Neural progenitor cell (in vitro differentiated cells): ENCODE data around the gene STAG1. TPM values are rescaled to one million over a fixed set of nuclear protein-coding genes. Genes with fewer than 3 reads are reported as not detected.
"Not testable (repeated sequence)": the region's sequence is repeated elsewhere in the genome, so short reads cannot be mapped to it uniquely, and the experiment has no call there.

ENCODE experiments used
- DNase-seq: peaks from one replicate; pipeline ENCODE4 v3.0.0-alpha.2; 2016; ENCODE audit warnings: low spot score
- H2AFZ ChIP-seq: fragments of 200-600 bp; sonication (generic); replicated peaks from 2 replicates; pipeline ENCODE4 v1.6.1; 2016; ENCODE audit warnings: antibody characterized with exemption
- H3F3A ChIP-seq: fragments of 200-600 bp; sonication (generic); 2 replicates; pipeline ENCODE4 v1.6.1; 2016; ENCODE audit warnings: antibody characterized with exemption, low read depth
- H3K27ac ChIP-seq: fragments of 200-600 bp; sonication (generic); 2 replicates; pipeline ENCODE4 v1.5.1; 2016; ENCODE audit warnings: mild to moderate bottlenecking
- H3K27me3 ChIP-seq: fragments of 200-600 bp; sonication (generic); 2 replicates; pipeline ENCODE4 v1.6.1; 2016; ENCODE audit warnings: mild to moderate bottlenecking, moderate library complexity
- H3K36me3 ChIP-seq: fragments of 200-600 bp; sonication (generic); 2 replicates; pipeline ENCODE4 v1.5.1; 2016
- H3K4me1 ChIP-seq: fragments of 200-600 bp; sonication (generic); 2 replicates; pipeline ENCODE4 v1.6.1; 2016; ENCODE audit warnings: mixed run types
- H3K4me2 ChIP-seq: fragments of 200-600 bp; sonication (generic); 2 replicates; pipeline ENCODE4 v1.6.1; 2016
- H3K4me3 ChIP-seq: fragments of 200-600 bp; sonication (generic); 2 replicates; pipeline ENCODE4 v1.5.1; 2016
- H3K79me2 ChIP-seq: fragments of 200-600 bp; sonication (generic); 2 replicates; pipeline ENCODE4 v1.6.1; 2016; ENCODE audit warnings: low read depth
- H3K9ac ChIP-seq: fragments of 200-600 bp; sonication (generic); 2 replicates; pipeline ENCODE4 v1.6.1; 2016
- H3K9me3 ChIP-seq: fragments of 200-600 bp; sonication (generic); 2 replicates; pipeline ENCODE4 v1.5.1; 2016; ENCODE audit warnings: low read depth
- H4K20me1 ChIP-seq: fragments of 200-600 bp; sonication (generic); 2 replicates; pipeline ENCODE4 v1.6.1; 2016; ENCODE audit warnings: low read depth
- H3K27ac Mint-ChIP-seq: 3 replicates; pipeline ENCODE4 v1.8.0; 2021; ENCODE audit warnings: mixed read lengths
- H3K27me3 Mint-ChIP-seq: 2 replicates; pipeline ENCODE4 v1.8.0; 2022; ENCODE audit warnings: low read depth, mild to moderate bottlenecking, inconsistent platforms, moderate library complexity, mixed read lengths; ENCODE audit not compliant: insufficient read depth
- H3K36me3 Mint-ChIP-seq: 3 replicates; pipeline ENCODE4 v1.8.0; 2021; ENCODE audit warnings: mixed read lengths
- H3K4me1 Mint-ChIP-seq: 3 replicates; pipeline ENCODE4 v1.8.0; 2021; ENCODE audit warnings: mixed read lengths
- H3K4me3 Mint-ChIP-seq: 3 replicates; pipeline ENCODE4 v1.8.0; 2021; ENCODE audit warnings: mild to moderate bottlenecking, moderate library complexity, mixed read lengths
- H3K9me3 Mint-ChIP-seq: 3 replicates; pipeline ENCODE4 v1.8.0; 2020; ENCODE audit warnings: mixed read lengths
- EZH2 ChIP-seq: fragments of 200-600 bp; sonication (generic); IDR thresholded peaks from 2 replicates; pipeline ENCODE4 v1.6.1; 2017; ENCODE audit warnings: antibody characterized with exemption, mild to moderate bottlenecking, moderate library complexity
- EZH2phosphoT487 ChIP-seq: fragments of 200-600 bp; sonication (generic); IDR thresholded peaks from 2 replicates; pipeline ENCODE4 v1.6.1; 2017; ENCODE audit warnings: antibody characterized with exemption
- total RNA-seq: library from RNA; depleted of rRNA; stranded (reverse); fragments of >200 nt; gene quantifications from 2 replicates; pipeline ENCODE4 v1.2.3, GENCODE V29; 2015; ENCODE audit warnings: low replicate concordance
- TF ChIP-seq, protein P1 (sequence below): fragments of 200-600 bp; sonication (generic); IDR thresholded peaks from 2 replicates; pipeline ENCODE4 v1.5.1; 2017; ENCODE audit warnings: antibody characterized with exemption, mild to moderate bottlenecking

STAG1 gene
- total RNA-seq, 1 donor from 2014 or later, result 38.3 TPM

DNA sequence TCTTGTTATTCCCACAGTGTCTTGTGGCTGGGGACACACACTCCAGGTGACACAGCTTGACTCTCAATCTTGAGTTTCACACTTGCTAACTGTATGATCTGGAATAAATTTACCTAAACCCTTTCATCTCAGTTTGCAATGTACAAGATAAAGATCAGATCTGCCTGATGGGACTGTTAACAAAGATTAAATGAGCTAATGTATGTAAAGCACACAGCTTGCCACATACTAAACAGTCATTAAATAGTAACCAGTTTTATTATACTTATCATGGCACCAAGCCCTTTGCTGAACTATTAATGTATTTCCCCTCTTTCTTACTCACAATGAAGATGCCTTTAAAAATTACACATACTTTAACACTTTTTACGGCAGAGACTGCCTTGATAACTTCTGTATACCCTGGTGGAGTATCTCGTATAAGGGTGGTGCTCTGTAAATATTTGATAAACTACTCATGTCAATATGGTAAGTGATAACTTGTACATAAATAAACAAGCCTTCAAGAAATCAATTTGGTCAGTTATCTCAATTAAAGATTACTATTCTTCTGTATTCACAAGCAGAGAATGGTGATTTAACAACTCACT is 184.5 kb downstream of the STAG1 start:
- H3K4me1 Mint-ChIP-seq, result no peaks in the 10 kb centered on the region
- H3K9me3 ChIP-seq, result no peaks in the 10 kb centered on the region
- no peaks in the 10 kb centered on the region for H3K27me3 ChIP-seq
- no peak overlapping the region for H2AFZ ChIP-seq
- H3K27ac Mint-ChIP-seq, result no peak overlapping the region
- H3K4me3 Mint-ChIP-seq, result no peak overlapping the region
- no peaks in the 10 kb centered on the region for H3K36me3 ChIP-seq
- H3K9me3 Mint-ChIP-seq, result no peaks in the 10 kb centered on the region
- peaks cover 6% of the 10 kb centered on the region for H3K36me3 Mint-ChIP-seq
- H3K27me3 Mint-ChIP-seq, result no peaks in the 10 kb centered on the region
- no peak overlapping the region for H3K4me3 ChIP-seq
- no peak overlapping the region for H3K4me2 ChIP-seq
- no peaks in the 10 kb centered on the region for H3K4me1 ChIP-seq
- DNase-seq, result no peak
- no peak overlapping the region for H3K9ac ChIP-seq
- no peaks in the 10 kb centered on the region for H4K20me1 ChIP-seq
- no peak overlapping the region for H3K27ac ChIP-seq
- H3F3A ChIP-seq, result no peaks in the 10 kb centered on the region
- no peak for TF ChIP-seq EZH2
- TF ChIP-seq EZH2phosphoT487, result no peak
- TF ChIP-seq, protein P1, sequence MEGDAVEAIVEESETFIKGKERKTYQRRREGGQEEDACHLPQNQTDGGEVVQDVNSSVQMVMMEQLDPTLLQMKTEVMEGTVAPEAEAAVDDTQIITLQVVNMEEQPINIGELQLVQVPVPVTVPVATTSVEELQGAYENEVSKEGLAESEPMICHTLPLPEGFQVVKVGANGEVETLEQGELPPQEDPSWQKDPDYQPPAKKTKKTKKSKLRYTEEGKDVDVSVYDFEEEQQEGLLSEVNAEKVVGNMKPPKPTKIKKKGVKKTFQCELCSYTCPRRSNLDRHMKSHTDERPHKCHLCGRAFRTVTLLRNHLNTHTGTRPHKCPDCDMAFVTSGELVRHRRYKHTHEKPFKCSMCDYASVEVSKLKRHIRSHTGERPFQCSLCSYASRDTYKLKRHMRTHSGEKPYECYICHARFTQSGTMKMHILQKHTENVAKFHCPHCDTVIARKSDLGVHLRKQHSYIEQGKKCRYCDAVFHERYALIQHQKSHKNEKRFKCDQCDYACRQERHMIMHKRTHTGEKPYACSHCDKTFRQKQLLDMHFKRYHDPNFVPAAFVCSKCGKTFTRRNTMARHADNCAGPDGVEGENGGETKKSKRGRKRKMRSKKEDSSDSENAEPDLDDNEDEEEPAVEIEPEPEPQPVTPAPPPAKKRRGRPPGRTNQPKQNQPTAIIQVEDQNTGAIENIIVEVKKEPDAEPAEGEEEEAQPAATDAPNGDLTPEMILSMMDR, result no peak
- no peaks in the 10 kb centered on the region for H3K79me2 ChIP-seq

DNA sequence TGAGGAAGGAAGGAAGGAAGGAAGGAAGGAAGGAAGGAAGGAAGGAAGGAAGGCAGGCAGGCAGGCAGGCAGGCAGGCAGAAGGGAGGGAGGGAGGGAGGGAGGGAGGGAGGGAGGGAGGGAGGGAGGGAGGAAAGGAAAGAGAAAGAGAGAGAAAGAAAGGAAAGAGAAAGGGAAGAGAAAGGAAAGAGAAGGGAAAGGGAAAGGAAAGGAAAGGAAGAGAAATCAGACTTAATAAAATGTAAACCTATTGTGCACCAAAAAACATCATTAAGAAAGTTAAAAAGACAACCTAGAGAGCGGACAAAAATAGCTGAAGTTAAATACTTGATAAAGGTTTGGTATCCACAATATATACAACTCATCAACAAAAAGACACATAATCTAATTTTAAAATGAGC is 187.2 kb downstream of the STAG1 start:
- H3K27me3 ChIP-seq, H3K4me3 Mint-ChIP-seq: not testable (repeated sequence)

DNA sequence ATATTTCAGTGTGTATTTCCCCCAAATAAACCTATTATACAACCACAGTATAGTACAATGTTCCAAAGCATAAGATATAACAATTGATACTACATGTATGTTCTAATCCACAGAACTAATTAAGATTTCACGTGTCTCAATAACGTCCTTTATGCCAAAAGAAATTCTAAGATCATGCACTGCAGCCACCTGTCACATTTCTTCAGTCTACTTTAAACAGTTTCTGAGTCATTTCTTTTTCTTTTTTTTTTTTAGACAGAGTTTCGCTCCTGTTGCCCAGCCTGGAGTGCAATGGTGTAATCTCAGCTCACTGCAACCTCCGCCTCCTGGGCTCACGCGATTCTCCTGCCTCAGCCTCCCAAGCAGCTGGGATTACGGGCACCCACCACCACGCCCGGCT is 190.2 kb downstream of the STAG1 start:
- no peak overlapping the region for H3K9ac ChIP-seq
- no peak overlapping the region for H3K4me2 ChIP-seq
- no peak overlapping the region for H2AFZ ChIP-seq
- Mint-ChIP-seq H3K4me1 (peaks cover 7% of the 10 kb centered on the region), H3K4me3 (no peak overlapping the region), H3K36me3 (peaks cover 8% of the 10 kb centered on the region), H3K9me3 (no peaks in the 10 kb centered on the region), H3K27me3 (no peaks in the 10 kb centered on the region), H3K27ac (no peak overlapping the region)
- TF ChIP-seq, protein P1, result no peak
- TF ChIP-seq EZH2phosphoT487 (no peak), EZH2 (no peak)
- no peaks in the 10 kb centered on the region for H3F3A ChIP-seq
- no peak for DNase-seq
- no peaks in the 10 kb centered on the region for H3K36me3 ChIP-seq
- H3K9me3 ChIP-seq, result no peaks in the 10 kb centered on the region
- no peaks in the 10 kb centered on the region for H3K79me2 ChIP-seq
- no peaks in the 10 kb centered on the region for H3K27me3 ChIP-seq
- H3K27ac ChIP-seq, result no peak overlapping the region
- no peaks in the 10 kb centered on the region for H4K20me1 ChIP-seq
- H3K4me1 ChIP-seq, result peaks cover 8% of the 10 kb centered on the region
- no peak overlapping the region for H3K4me3 ChIP-seq

More for the DNA sequence above, 187.2 kb downstream of the STAG1 start:
- not testable (repeated sequence) for H4K20me1 ChIP-seq, H3K4me1 ChIP-seq, H3K36me3 Mint-ChIP-seq, H3K4me1 Mint-ChIP-seq, DNase-seq, H3K9me3 Mint-ChIP-seq, H3K79me2 ChIP-seq, H3K27ac ChIP-seq, H3F3A ChIP-seq, H3K9ac ChIP-seq, H3K27ac Mint-ChIP-seq, H3K27me3 Mint-ChIP-seq, H3K4me2 ChIP-seq, H3K9me3 ChIP-seq, H2AFZ ChIP-seq, H3K4me3 ChIP-seq, H3K36me3 ChIP-seq

DNA sequence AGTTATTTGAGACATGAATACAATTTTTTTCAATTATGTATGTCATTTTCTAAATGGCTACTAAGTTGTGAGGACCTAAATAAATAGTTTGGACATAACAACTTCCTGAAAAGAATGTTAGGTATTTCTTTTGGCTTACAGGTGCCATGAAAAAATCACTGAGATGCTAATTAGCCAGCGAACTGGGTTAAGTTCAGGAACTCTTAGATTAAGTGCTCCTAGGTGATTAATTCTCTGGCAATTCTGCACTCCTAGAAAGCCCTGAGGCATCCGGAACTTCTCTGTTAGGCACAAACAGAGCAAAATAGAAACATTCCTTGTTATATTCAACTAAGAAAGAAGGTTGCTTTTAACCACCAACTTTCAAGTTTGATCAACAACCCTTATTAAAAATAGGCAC is 192.3 kb downstream of the STAG1 start:
- Histone ChIP-seq H2AFZ (no peak overlapping the region), H3K4me2 (no peak overlapping the region), H3F3A (no peaks in the 10 kb centered on the region), H3K36me3 (no peaks in the 10 kb centered on the region), H3K27ac (no peak overlapping the region), H3K9ac (no peak overlapping the region), H3K4me3 (no peak overlapping the region), H3K4me1 (peaks cover 8% of the 10 kb centered on the region), H3K79me2 (no peaks in the 10 kb centered on the region), H3K9me3 (no peaks in the 10 kb centered on the region), H4K20me1 (no peaks in the 10 kb centered on the region), H3K27me3 (no peaks in the 10 kb centered on the region)
- no peaks in the 10 kb centered on the region for H3K9me3 Mint-ChIP-seq
- H3K4me3 Mint-ChIP-seq, result no peak overlapping the region
- no peak for DNase-seq
- H3K4me1 Mint-ChIP-seq, result peaks cover 7% of the 10 kb centered on the region
- H3K27ac Mint-ChIP-seq, result no peak overlapping the region
- no peaks in the 10 kb centered on the region for H3K27me3 Mint-ChIP-seq
- TF ChIP-seq EZH2, result no peak
- peaks cover 4% of the 10 kb centered on the region for H3K36me3 Mint-ChIP-seq

DNA sequence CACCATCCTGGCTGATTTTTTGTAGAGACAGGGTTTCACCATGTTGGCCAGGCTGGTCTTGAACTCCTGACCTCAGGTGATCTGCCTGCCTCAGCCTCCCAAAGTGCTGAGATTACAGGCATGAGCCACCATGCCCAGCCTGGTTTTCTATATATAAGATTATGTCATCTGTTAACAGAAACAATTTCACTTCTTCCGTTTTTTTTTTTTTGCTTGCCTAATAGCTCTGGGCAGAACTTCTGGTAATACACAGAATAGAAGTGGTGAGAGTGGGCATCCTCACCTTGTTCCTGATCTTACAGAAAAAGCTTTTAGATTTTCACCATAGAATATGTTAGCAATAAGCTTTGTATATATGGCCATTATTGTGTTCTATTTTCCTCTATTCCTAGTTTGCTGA is 202.7 kb downstream of the STAG1 start:
- not testable (repeated sequence) for H3K4me1 ChIP-seq, H3K9ac ChIP-seq, H3K4me2 ChIP-seq, H3K79me2 ChIP-seq, H2AFZ ChIP-seq, H3K27ac ChIP-seq, H3K27me3 Mint-ChIP-seq, H3K4me3 Mint-ChIP-seq, DNase-seq, H3K9me3 ChIP-seq, H3K36me3 ChIP-seq, H3K9me3 Mint-ChIP-seq, H4K20me1 ChIP-seq, H3K4me3 ChIP-seq, H3F3A ChIP-seq, H3K27ac Mint-ChIP-seq, H3K27me3 ChIP-seq
- Mint-ChIP-seq H3K4me1 (peaks cover 20% of the 10 kb centered on the region), H3K36me3 (peaks cover 12% of the 10 kb centered on the region)
